H1 (cell line): Measurements from ENCODE around the gene ZNF318.

Source experiments
- CBX5 ChIP-seq: fragments of 300-800, 300-1000 bp; sonication (generic); IDR thresholded peaks from 2 replicates; pipeline ENCODE4 v1.7.1; 2016; ENCODE audit warnings: antibody characterized with exemption, low read length, low read depth
- CHD1 ChIP-seq: IDR thresholded peaks from 2 replicates; pipeline ENCODE4 v1.6.1; 2012; ENCODE audit warnings: low read depth, low read length, improper control_type of control experiment
- EGR1 ChIP-seq: IDR thresholded peaks from 2 replicates; pipeline ENCODE4 v1.6.1; 2011; ENCODE audit warnings: low read depth, low read length, borderline replicate concordance
- EZH2 ChIP-seq: fragments of 200-600 bp; sonication (generic); IDR thresholded peaks from 2 replicates; pipeline ENCODE4 v1.7.1; 2012; ENCODE audit warnings: low read depth, mild to moderate bottlenecking, moderate library complexity, low read length, inconsistent platforms; ENCODE audit not compliant: severe bottlenecking
- GTF2F1 ChIP-seq: IDR thresholded peaks from 2 replicates; pipeline ENCODE4 v1.6.1; 2012; ENCODE audit warnings: low read depth, low read length, improper control_type of control experiment, borderline replicate concordance
- NANOG ChIP-seq: IDR thresholded peaks from 2 replicates; pipeline ENCODE4 v1.6.1; 2011; ENCODE audit warnings: low read length, low read depth, mild to moderate bottlenecking, inconsistent platforms; ENCODE audit not compliant: insufficient read depth, poor library complexity, severe bottlenecking
- SP1 ChIP-seq: IDR thresholded peaks from 2 replicates; pipeline ENCODE4 v1.6.1; 2011; ENCODE audit warnings: low read depth, low read length
- TBP ChIP-seq: IDR thresholded peaks from 2 replicates; pipeline ENCODE4 v1.6.1; 2011; ENCODE audit warnings: low read depth, low read length, improper control_type of control experiment
- TF ChIP-seq, protein P1 (sequence below), 3 experiments: IDR thresholded peaks; 1 replicate in 2 of 3; 2 replicates in 1 of 3; pipeline versions ENCODE4 v1.5.1 to v1.6.1; 2011; ENCODE audit warnings: low read length in 3 of 3, mild to moderate bottlenecking in 3 of 3, inconsistent platforms in 2 of 3, low read depth in 1 of 3, moderate library complexity in 1 of 3; ENCODE audit not compliant: insufficient read depth in 1 of 3; ENCODE audit errors: control extremely low read depth in 1 of 3
- TF ChIP-seq, protein P2 (sequence below): IDR thresholded peaks from 2 replicates; pipeline ENCODE4 v1.6.1; 2012; ENCODE audit warnings: inconsistent platforms

DNA sequence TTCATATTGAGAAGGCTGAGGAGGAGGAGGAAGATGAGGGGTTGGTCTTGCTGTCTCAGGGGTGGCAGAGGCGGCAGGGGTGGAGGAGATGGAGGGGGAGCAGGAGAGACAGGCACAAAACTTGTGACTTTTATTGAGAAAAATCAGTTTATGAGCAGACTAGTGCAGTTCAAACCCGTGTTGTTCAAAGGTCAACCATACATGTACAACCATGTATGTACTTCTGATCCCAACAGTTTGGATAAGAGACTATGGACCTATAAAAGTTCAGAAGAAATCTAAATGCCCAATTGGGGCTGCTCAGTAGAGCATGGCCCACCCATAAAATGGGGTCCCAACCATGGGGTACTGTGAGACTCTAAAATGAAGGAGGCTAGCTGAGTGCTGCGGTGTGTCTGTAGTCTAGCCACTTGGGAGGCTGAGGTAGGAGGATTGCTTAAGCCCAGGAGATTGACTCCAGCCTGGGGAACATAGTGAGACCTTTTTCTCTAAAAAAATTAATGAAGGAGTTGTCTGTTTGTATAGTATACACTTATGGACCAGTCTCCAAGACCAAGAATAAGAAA is 79.0 kb downstream of the ZNF318 start:
- TF ChIP-seq GTF2F1 (no peak), EZH2 (no peak), EGR1 (no peak), NANOG (no peak), CHD1 (no peak), CBX5 (no peak), SP1 (no peak), TBP (no peak)
- TF ChIP-seq, protein P1, sequence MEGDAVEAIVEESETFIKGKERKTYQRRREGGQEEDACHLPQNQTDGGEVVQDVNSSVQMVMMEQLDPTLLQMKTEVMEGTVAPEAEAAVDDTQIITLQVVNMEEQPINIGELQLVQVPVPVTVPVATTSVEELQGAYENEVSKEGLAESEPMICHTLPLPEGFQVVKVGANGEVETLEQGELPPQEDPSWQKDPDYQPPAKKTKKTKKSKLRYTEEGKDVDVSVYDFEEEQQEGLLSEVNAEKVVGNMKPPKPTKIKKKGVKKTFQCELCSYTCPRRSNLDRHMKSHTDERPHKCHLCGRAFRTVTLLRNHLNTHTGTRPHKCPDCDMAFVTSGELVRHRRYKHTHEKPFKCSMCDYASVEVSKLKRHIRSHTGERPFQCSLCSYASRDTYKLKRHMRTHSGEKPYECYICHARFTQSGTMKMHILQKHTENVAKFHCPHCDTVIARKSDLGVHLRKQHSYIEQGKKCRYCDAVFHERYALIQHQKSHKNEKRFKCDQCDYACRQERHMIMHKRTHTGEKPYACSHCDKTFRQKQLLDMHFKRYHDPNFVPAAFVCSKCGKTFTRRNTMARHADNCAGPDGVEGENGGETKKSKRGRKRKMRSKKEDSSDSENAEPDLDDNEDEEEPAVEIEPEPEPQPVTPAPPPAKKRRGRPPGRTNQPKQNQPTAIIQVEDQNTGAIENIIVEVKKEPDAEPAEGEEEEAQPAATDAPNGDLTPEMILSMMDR (IDR thresholded peaks at IDR 0.05; ENCODE audit: control extremely low read depth in 1 of 3, insufficient read depth in 1 of 3, low read depth in 1 of 3, low read length in 3 of 3): no peak
- TF ChIP-seq, protein P2, sequence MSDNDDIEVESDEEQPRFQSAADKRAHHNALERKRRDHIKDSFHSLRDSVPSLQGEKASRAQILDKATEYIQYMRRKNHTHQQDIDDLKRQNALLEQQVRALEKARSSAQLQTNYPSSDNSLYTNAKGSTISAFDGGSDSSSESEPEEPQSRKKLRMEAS: no peak
